Vagina (tissue), 2 donors: ENCODE data around the gene TOR1AIP1. TPM values are rescaled to one million over a fixed set of nuclear protein-coding genes. Genes with fewer than 3 reads are reported as not detected.
A peak's percentile ranks its signal among the peaks of the same experiment; 100 is the strongest.

Source experiments
- DNase-seq, 2 donors: peaks; one replicate each; pipeline ENCODE4 v3.0.0-alpha.2; 2017; ENCODE audit errors: extremely low spot score in 2 of 2
- H3K27ac ChIP-seq: fragments of 200-600 bp; sonication (generic); one replicate; pipeline ENCODE4 v1.5.1; 2019
- H3K27me3 ChIP-seq: fragments of 200-600 bp; sonication (generic); one replicate; pipeline ENCODE4 v1.5.1; 2019
- H3K36me3 ChIP-seq, 2 donors: fragments of 200-600 bp; sonication (generic); one replicate each; pipeline ENCODE4 v1.5.1; 2017 to 2019
- H3K4me1 ChIP-seq: fragments of 200-600 bp; sonication (generic); one replicate; pipeline ENCODE4 v1.5.1; 2019
- H3K4me3 ChIP-seq, 2 donors: fragments of 200-600 bp; sonication (generic); 1 replicate in 1 of 2; 2 replicates in 1 of 2; pipeline ENCODE4 v1.5.1; 2016 to 2019
- H3K9me3 ChIP-seq: fragments of 200-600 bp; sonication (generic); one replicate; pipeline ENCODE4 v1.5.1; 2019
- POLR2A ChIP-seq, 2 donors: fragments of 450-650 bp; IDR thresholded peaks; one replicate each; pipeline ENCODE4 v1.6.1; 2017; ENCODE audit warnings: antibody characterized with exemption in 2 of 2, mild to moderate bottlenecking in 2 of 2, moderate library complexity in 2 of 2
- POLR2AphosphoS5 ChIP-seq, 2 donors: sonication (generic); formaldehyde crosslinking; IDR thresholded peaks; one replicate each; pipeline ENCODE4 v1.9.0; 2017; ENCODE audit warnings: antibody characterized with exemption in 2 of 2, mild to moderate bottlenecking in 2 of 2, low read depth in 1 of 2; ENCODE audit not compliant: insufficient read depth in 1 of 2
- intact Hi-C: fragments of 100-400 bp; cut with DNase I; formaldehyde crosslinking; loops from one replicate; pipeline ENCODE4 v1.15.1; 2023
- total RNA-seq: library from RNA; depleted of rRNA; stranded (reverse); fragments of >200 nt; gene quantifications from one replicate; pipeline ENCODE4 v1.2.3, GENCODE V29; 2016
- TF ChIP-seq, protein P1 (sequence below), 3 experiments: fragments of 450-650 bp in 2 of 3; fragments of 200-600 bp in 1 of 3; sonication (generic) in 1 of 3; IDR thresholded peaks; one replicate each; pipeline ENCODE4 v1.5.1; 2017 to 2019; ENCODE audit warnings: antibody characterized with exemption in 3 of 3, mild to moderate bottlenecking in 2 of 3, moderate library complexity in 2 of 3

TOR1AIP1 gene
- total RNA-seq, 1 donor from 2014 or later = 45.9 TPM

DNA sequence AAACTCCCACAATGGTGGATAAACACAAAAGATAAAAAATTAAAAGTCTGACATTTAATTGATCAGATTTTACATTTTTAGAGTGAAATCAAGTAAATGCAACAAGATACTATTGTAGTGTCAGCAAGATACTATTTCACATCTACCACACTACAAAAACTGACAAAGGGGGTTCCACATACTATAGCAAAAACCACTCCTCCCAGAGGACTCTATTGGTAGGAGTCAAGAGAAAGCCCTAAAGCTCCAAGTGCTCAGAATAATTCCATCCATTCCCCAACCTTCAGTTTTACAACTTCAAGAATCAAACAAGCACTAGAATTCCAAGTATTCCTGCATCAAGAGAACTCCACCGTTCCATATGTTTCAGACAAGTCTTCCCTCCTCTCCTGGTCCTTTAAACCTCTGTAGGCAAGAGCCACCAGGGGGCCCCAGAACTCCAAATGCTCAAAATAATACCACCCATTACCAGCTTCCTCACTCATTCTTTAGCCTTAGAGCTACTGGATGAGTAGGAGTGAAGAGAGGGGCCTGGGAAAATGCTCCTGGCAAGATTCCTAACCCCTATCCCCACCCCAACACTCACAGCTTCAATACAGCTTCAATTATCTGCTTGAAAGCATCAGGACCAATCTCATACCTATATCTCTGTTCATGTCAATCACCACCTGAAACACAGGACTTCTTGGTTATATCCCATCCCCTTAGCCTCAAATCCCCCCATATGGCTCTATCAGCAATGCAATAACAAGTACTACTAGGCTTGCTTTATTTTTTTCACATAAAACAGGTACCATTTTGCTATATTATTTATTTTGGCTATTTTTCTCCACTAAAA lies 14.4 kb upstream of the TOR1AIP1 start:
- DNase-seq = no peak
- peaks cover 20% of the 10 kb centered on the region for H3K4me1 ChIP-seq
- no peaks in the 10 kb centered on the region for H3K9me3 ChIP-seq
- intact Hi-C loops = no loop called here
- peaks cover 0 to 28% of the 10 kb centered on the region in 2 donors for H3K36me3 ChIP-seq
- H3K4me3 ChIP-seq = no peak overlapping the region
- TF ChIP-seq, protein P1, sequence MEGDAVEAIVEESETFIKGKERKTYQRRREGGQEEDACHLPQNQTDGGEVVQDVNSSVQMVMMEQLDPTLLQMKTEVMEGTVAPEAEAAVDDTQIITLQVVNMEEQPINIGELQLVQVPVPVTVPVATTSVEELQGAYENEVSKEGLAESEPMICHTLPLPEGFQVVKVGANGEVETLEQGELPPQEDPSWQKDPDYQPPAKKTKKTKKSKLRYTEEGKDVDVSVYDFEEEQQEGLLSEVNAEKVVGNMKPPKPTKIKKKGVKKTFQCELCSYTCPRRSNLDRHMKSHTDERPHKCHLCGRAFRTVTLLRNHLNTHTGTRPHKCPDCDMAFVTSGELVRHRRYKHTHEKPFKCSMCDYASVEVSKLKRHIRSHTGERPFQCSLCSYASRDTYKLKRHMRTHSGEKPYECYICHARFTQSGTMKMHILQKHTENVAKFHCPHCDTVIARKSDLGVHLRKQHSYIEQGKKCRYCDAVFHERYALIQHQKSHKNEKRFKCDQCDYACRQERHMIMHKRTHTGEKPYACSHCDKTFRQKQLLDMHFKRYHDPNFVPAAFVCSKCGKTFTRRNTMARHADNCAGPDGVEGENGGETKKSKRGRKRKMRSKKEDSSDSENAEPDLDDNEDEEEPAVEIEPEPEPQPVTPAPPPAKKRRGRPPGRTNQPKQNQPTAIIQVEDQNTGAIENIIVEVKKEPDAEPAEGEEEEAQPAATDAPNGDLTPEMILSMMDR (IDR thresholded peaks at IDR 0.05) = peak; percentile 36 to 56 (median 37)
- no peak for TF ChIP-seq POLR2AphosphoS5 (IDR thresholded peaks at IDR 0.05; ENCODE audit: insufficient read depth in 1 of 2, low read depth in 1 of 2)
- no peak for TF ChIP-seq POLR2A (IDR thresholded peaks at IDR 0.05)
- H3K27ac ChIP-seq = no peak overlapping the region
- no peaks in the 10 kb centered on the region for H3K27me3 ChIP-seq

DNA sequence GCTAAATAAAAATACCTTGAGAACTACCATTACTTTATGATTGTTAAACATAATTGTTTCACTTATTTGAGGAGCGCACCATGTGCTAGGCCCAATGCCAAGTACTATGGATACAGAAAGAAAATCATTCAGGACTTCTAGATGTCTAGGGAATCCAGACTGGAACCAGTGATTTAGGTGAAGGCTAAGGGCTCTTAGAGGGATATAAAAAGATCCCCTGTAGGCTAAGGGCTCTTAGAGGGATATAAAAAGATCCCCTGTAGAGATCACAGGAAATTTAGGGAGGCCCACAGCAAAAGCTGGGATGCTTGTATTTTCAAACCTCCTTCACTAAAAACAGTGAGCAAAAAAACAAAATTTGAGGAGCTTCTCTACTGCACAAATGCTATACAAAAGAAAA lies 11.2 kb upstream of the TOR1AIP1 start:
- Histone ChIP-seq H3K27ac (no peak overlapping the region), H3K4me3 (no peak overlapping the region), H3K4me1 (peaks cover 46% of the 10 kb centered on the region), H3K36me3 (peaks cover 0 to 26% of the 10 kb centered on the region in 2 donors), H3K9me3 (no peaks in the 10 kb centered on the region), H3K27me3 (no peaks in the 10 kb centered on the region)
- intact Hi-C loops = no loop called here
- TF ChIP-seq, protein P1 (IDR thresholded peaks at IDR 0.05) = no peak
- TF ChIP-seq POLR2A (IDR thresholded peaks at IDR 0.05) = no peak
- no peak for TF ChIP-seq POLR2AphosphoS5 (IDR thresholded peaks at IDR 0.05; ENCODE audit: insufficient read depth in 1 of 2, low read depth in 1 of 2)
- DNase-seq = no peak

DNA sequence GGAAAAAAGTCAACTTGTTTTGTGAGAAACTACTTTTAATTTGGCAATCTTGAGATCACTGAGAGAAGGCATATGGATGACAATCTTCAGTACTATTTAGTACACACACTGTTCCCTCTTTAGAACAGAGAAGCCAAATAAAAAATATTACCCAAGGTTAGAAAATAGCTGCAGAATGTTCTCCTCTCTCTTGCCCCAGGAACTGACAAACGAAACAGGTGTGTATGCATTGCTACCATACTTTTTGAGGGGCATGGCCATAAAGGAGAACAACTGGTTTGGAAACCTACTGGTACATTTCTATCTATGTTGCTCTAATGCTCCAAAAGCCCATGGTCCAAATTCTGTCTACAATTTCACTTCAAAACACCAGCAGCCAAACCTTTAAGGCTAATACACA lies 10.1 kb upstream of the TOR1AIP1 start:
- DNase-seq = no peak
- Histone ChIP-seq H3K4me1 (peaks cover 56% of the 10 kb centered on the region), H3K27ac (no peak overlapping the region), H3K4me3 (no peak overlapping the region), H3K36me3 (peaks cover 0 to 21% of the 10 kb centered on the region in 2 donors), H3K27me3 (no peaks in the 10 kb centered on the region), H3K9me3 (no peaks in the 10 kb centered on the region)
- TF ChIP-seq POLR2AphosphoS5 (IDR thresholded peaks at IDR 0.05; ENCODE audit: insufficient read depth in 1 of 2, low read depth in 1 of 2) (no peak), POLR2A (IDR thresholded peaks at IDR 0.05) (no peak)
- TF ChIP-seq, protein P1 (IDR thresholded peaks at IDR 0.05) = no peak
- intact Hi-C loops = no loop called here

DNA sequence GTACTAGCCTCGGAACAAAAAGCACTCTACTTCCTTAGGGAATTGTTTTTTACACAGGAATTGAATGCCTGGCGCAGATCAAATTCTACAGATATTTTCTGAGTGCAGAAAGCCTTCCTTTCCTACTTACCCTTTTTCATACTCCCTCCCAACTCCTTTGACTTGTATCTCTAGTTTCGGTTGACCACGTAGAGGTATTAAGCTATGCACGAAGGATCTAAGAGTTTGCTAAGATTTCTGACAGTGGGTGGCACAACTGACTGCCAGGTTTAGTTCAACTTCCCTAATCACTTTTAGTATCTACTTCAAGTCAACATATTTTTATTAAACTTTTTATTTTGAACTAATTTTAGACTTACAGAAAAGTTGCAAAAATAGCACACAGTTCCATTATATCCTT lies 9.5 kb upstream of the TOR1AIP1 start:
- TF ChIP-seq POLR2A (IDR thresholded peaks at IDR 0.05) = no peak
- no peak for TF ChIP-seq POLR2AphosphoS5 (IDR thresholded peaks at IDR 0.05; ENCODE audit: insufficient read depth in 1 of 2, low read depth in 1 of 2)
- TF ChIP-seq, protein P1 (IDR thresholded peaks at IDR 0.05) = no peak
- H3K27me3 ChIP-seq = no peaks in the 10 kb centered on the region
- intact Hi-C loops = no loop called here
- H3K9me3 ChIP-seq = no peaks in the 10 kb centered on the region
- peaks cover 59% of the 10 kb centered on the region for H3K4me1 ChIP-seq
- no peak for DNase-seq
- H3K27ac ChIP-seq = no peak overlapping the region
- no peak overlapping the region for H3K4me3 ChIP-seq
- H3K36me3 ChIP-seq = peaks cover 0 to 21% of the 10 kb centered on the region in 2 donors

DNA sequence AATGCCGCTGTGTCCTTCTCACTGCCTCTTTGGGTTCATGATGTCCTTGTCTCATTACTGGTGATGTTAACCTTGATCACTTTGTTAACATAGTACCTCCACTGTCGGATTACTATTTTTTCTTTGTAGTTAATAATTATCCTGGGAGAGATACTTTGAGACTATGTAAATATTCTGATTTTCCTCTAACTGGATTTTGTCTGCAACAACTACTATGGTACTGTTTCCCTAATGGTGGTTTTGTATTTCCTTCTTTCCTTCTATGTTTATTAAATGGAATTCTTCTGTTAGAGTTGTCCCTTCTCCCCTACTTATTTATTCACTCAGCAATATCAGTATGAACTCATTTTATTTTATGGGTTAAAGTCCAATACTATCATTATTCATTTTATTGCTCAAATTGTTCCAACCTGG lies 8.6 kb upstream of the TOR1AIP1 start:
- intact Hi-C loops = no loop called here
- no peak overlapping the region for H3K4me3 ChIP-seq
- DNase-seq = no peak
- TF ChIP-seq POLR2A (IDR thresholded peaks at IDR 0.05) (no peak), POLR2AphosphoS5 (IDR thresholded peaks at IDR 0.05; ENCODE audit: insufficient read depth in 1 of 2, low read depth in 1 of 2) (no peak)
- TF ChIP-seq, protein P1 (IDR thresholded peaks at IDR 0.05) = no peak
- H3K27ac ChIP-seq = no peak overlapping the region
- peaks cover 53% of the 10 kb centered on the region for H3K4me1 ChIP-seq
- H3K27me3 ChIP-seq = no peaks in the 10 kb centered on the region
- H3K36me3 ChIP-seq = peaks cover 0 to 17% of the 10 kb centered on the region in 2 donors
- no peaks in the 10 kb centered on the region for H3K9me3 ChIP-seq
